Measurements from ENCODE around the gene TBCB. TPM values are rescaled to one million over a fixed set of nuclear protein-coding genes. Genes with fewer than 3 reads are reported as not detected.

TBCB gene
- polyA plus RNA-seq, 1 of the 3 experiments (the other 2 are of a cell fraction) = 712 TPM

DNA sequence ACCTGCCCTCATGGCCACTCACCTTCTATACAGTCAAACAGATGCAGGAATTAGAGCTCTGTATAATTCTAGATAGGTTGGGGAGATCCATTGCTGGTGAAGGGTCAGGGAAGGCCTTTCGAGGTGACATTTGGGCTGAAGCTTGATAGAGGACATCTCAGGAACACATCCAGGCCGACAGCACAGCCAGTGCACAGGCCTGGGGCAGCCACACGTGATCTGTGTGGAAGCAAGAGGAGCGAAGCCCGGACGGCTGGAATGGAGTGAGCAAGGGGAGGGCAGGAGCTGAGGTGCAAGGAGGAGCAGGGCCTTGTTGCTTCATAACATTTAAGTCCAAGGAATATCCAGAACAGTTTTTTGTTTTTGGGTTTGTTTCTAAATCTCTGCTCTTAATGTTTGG is 8.8 kb upstream of the TBCB start:
- WGBS (ENCODE audit: low lambda C conversion rate) = 90% methylated on average over 6 of the region's 6 CpGs
- no peak overlapping the region for H2AFZ ChIP-seq (ENCODE audit: low read depth)
- H3K9me2 ChIP-seq = no peaks in the 10 kb centered on the region
- no peak overlapping the region for H3K4me2 ChIP-seq
- no peaks in the 10 kb centered on the region for H3K27me3 ChIP-seq (ENCODE audit: insufficient read depth)
- H3K4me1 ChIP-seq (ENCODE audit: control insufficient read depth in 1 of 2, insufficient read depth in 2 of 2, low read depth in 1 of 2, low read length in 1 of 2) = no peaks in the 10 kb centered on the region
- H3K36me3 ChIP-seq (replicated peaks in 1 of 2; ENCODE audit: control insufficient read depth in 1 of 2, insufficient read depth in 2 of 2, low read length in 1 of 2) = peaks cover 5 to 14% of the 10 kb centered on the region in 2 experiments
- H3K9ac ChIP-seq = no peak overlapping the region
- H3K9me3 ChIP-seq = no peaks in the 10 kb centered on the region
- H3F3A ChIP-seq (replicated peaks; ENCODE audit: insufficient read depth) = no peaks in the 10 kb centered on the region
- no peak overlapping the region for H3K4me3 ChIP-seq (ENCODE audit: low read depth in 2 of 2, low read length in 1 of 2)
- no peaks in the 10 kb centered on the region for H4K20me1 ChIP-seq (ENCODE audit: insufficient read depth)
- CTCF ChIA-PET = no interaction called here
- POLR2A ChIA-PET = no interaction called here
- DNase-seq = no peak
- H3K79me2 ChIP-seq (ENCODE audit: insufficient read depth) = no peaks in the 10 kb centered on the region
- no peak overlapping the region for H3K27ac ChIP-seq (ENCODE audit: low read depth in 2 of 2, low read length in 1 of 2)
- TF ChIP-seq POLR2AphosphoS5 (IDR thresholded peaks at IDR 0.05; ENCODE audit: low read depth, low read length) (no peak), FOXM1 (IDR thresholded peaks at IDR 0.05; ENCODE audit: low read depth) (no peak), SIN3A (IDR thresholded peaks at IDR 0.05; ENCODE audit: borderline replicate concordance, low read depth, low read length) (no peak), EP300 (IDR thresholded peaks at IDR 0.05; ENCODE audit: borderline replicate concordance in 1 of 2, low read depth in 1 of 2, low read length in 1 of 2) (no peak), GATA2 (CRISPR knock-in tag; IDR thresholded peaks at IDR 0.05) (no peak), EZH2phosphoT487 (IDR thresholded peaks at IDR 0.05; ENCODE audit: borderline replicate concordance, low read depth) (no peak), MEF2A (IDR thresholded peaks at IDR 0.05; ENCODE audit: borderline replicate concordance, low read depth) (no peak), FOXJ3 (CRISPR knock-in tag; IDR thresholded peaks at IDR 0.05) (no peak)
- TF ChIP-seq, protein P1, sequence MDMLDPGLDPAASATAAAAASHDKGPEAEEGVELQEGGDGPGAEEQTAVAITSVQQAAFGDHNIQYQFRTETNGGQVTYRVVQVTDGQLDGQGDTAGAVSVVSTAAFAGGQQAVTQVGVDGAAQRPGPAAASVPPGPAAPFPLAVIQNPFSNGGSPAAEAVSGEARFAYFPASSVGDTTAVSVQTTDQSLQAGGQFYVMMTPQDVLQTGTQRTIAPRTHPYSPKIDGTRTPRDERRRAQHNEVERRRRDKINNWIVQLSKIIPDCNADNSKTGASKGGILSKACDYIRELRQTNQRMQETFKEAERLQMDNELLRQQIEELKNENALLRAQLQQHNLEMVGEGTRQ (IDR thresholded peaks at IDR 0.05; ENCODE audit: borderline replicate concordance, low read depth, low read length) = no peak
- TF ChIP-seq, protein P2, sequence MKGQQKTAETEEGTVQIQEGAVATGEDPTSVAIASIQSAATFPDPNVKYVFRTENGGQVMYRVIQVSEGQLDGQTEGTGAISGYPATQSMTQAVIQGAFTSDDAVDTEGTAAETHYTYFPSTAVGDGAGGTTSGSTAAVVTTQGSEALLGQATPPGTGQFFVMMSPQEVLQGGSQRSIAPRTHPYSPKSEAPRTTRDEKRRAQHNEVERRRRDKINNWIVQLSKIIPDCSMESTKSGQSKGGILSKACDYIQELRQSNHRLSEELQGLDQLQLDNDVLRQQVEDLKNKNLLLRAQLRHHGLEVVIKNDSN (IDR thresholded peaks at IDR 0.05; ENCODE audit: borderline replicate concordance, low read depth) = no peak
- TF ChIP-seq, protein P3, sequence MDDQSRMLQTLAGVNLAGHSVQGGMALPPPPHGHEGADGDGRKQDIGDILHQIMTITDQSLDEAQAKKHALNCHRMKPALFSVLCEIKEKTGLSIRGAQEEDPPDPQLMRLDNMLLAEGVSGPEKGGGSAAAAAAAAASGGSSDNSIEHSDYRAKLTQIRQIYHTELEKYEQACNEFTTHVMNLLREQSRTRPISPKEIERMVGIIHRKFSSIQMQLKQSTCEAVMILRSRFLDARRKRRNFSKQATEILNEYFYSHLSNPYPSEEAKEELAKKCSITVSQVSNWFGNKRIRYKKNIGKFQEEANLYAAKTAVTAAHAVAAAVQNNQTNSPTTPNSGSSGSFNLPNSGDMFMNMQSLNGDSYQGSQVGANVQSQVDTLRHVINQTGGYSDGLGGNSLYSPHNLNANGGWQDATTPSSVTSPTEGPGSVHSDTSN (IDR thresholded peaks at IDR 0.05) = no peak

DNA sequence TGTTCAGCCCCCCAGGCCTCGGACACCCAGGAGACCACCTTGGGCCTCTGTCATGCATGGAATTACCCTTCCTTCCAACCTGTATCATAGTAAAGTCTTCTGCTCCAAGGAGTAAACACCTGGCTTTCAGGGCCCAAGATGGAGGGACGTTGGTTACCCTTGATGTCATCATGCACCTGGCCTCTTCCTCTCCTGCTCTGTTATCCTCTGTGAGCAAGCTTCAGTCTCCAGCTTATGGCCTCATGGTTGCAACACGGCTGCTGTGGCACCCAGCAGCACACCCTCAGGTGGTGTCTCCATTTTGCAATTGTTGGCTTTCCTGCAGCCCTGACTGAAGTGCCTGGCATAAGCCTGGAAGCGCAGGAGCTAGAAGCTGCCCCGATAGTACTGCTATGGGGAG is 8.3 kb upstream of the TBCB start:
- no peak for DNase-seq
- Histone ChIP-seq H3F3A (replicated peaks; ENCODE audit: insufficient read depth) (no peaks in the 10 kb centered on the region), H3K36me3 (replicated peaks in 1 of 2; ENCODE audit: control insufficient read depth in 1 of 2, insufficient read depth in 2 of 2, low read length in 1 of 2) (peaks cover 6 to 14% of the 10 kb centered on the region in 2 experiments), H3K4me1 (ENCODE audit: control insufficient read depth in 1 of 2, insufficient read depth in 2 of 2, low read depth in 1 of 2, low read length in 1 of 2) (no peaks in the 10 kb centered on the region), H3K27ac (ENCODE audit: low read depth in 2 of 2, low read length in 1 of 2) (no peak overlapping the region), H3K79me2 (ENCODE audit: insufficient read depth) (no peaks in the 10 kb centered on the region), H3K27me3 (ENCODE audit: insufficient read depth) (no peaks in the 10 kb centered on the region), H3K4me2 (no peak overlapping the region), H3K9me3 (no peaks in the 10 kb centered on the region), H4K20me1 (ENCODE audit: insufficient read depth) (no peaks in the 10 kb centered on the region), H3K4me3 (ENCODE audit: low read depth in 2 of 2, low read length in 1 of 2) (no peak overlapping the region), H3K9me2 (no peaks in the 10 kb centered on the region), H3K9ac (no peak overlapping the region), H2AFZ (ENCODE audit: low read depth) (no peak overlapping the region)
- ChIA-PET POLR2A (no interaction called here), CTCF (no interaction called here)
- 97% methylated on average over 5 of the region's 5 CpGs for WGBS (ENCODE audit: low lambda C conversion rate)
- TF ChIP-seq EP300 (IDR thresholded peaks at IDR 0.05; ENCODE audit: borderline replicate concordance in 1 of 2, low read depth in 1 of 2, low read length in 1 of 2) = no peak
- no peak for TF ChIP-seq FOXJ3 (CRISPR knock-in tag; IDR thresholded peaks at IDR 0.05)
- TF ChIP-seq NRF1 (IDR thresholded peaks at IDR 0.05; ENCODE audit: low read depth, low read length) = no peak
- no peak for TF ChIP-seq FOXM1 (IDR thresholded peaks at IDR 0.05; ENCODE audit: low read depth)
- TF ChIP-seq CHD2 (IDR thresholded peaks at IDR 0.05; ENCODE audit: low read length, partially characterized antibody) = no peak
- TF ChIP-seq POLR2AphosphoS5 (IDR thresholded peaks at IDR 0.05; ENCODE audit: low read depth, low read length) = no peak
- TF ChIP-seq, protein P4, sequence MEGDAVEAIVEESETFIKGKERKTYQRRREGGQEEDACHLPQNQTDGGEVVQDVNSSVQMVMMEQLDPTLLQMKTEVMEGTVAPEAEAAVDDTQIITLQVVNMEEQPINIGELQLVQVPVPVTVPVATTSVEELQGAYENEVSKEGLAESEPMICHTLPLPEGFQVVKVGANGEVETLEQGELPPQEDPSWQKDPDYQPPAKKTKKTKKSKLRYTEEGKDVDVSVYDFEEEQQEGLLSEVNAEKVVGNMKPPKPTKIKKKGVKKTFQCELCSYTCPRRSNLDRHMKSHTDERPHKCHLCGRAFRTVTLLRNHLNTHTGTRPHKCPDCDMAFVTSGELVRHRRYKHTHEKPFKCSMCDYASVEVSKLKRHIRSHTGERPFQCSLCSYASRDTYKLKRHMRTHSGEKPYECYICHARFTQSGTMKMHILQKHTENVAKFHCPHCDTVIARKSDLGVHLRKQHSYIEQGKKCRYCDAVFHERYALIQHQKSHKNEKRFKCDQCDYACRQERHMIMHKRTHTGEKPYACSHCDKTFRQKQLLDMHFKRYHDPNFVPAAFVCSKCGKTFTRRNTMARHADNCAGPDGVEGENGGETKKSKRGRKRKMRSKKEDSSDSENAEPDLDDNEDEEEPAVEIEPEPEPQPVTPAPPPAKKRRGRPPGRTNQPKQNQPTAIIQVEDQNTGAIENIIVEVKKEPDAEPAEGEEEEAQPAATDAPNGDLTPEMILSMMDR (IDR thresholded peaks at IDR 0.05) = no peak
- no peak for TF ChIP-seq TEAD4 (IDR thresholded peaks at IDR 0.05; ENCODE audit: borderline replicate concordance, insufficient read depth)
- TF ChIP-seq SIN3A (IDR thresholded peaks at IDR 0.05; ENCODE audit: borderline replicate concordance, low read depth, low read length) = no peak
- TF ChIP-seq MEF2A (IDR thresholded peaks at IDR 0.05; ENCODE audit: borderline replicate concordance, low read depth) = no peak
- no peak for TF ChIP-seq TCF12 (IDR thresholded peaks at IDR 0.05)
- no peak for TF ChIP-seq GATA2 (CRISPR knock-in tag; IDR thresholded peaks at IDR 0.05)
- TF ChIP-seq RAD21 (IDR thresholded peaks at IDR 0.05; ENCODE audit: low read length) = no peak
- TF ChIP-seq FOSL2 (IDR thresholded peaks at IDR 0.05; ENCODE audit: borderline replicate concordance, low read depth) = no peak
- no peak for TF ChIP-seq RFX5 (IDR thresholded peaks at IDR 0.05; ENCODE audit: low read length)
- TF ChIP-seq, protein P1 (IDR thresholded peaks at IDR 0.05; ENCODE audit: borderline replicate concordance, low read depth, low read length) = no peak
- TF ChIP-seq EZH2phosphoT487 (IDR thresholded peaks at IDR 0.05; ENCODE audit: borderline replicate concordance, low read depth) = no peak
- TF ChIP-seq, protein P2 (IDR thresholded peaks at IDR 0.05; ENCODE audit: borderline replicate concordance, low read depth) = no peak
